ENCODE data around the gene ACMSD.

Gene ACMSD

DNA sequence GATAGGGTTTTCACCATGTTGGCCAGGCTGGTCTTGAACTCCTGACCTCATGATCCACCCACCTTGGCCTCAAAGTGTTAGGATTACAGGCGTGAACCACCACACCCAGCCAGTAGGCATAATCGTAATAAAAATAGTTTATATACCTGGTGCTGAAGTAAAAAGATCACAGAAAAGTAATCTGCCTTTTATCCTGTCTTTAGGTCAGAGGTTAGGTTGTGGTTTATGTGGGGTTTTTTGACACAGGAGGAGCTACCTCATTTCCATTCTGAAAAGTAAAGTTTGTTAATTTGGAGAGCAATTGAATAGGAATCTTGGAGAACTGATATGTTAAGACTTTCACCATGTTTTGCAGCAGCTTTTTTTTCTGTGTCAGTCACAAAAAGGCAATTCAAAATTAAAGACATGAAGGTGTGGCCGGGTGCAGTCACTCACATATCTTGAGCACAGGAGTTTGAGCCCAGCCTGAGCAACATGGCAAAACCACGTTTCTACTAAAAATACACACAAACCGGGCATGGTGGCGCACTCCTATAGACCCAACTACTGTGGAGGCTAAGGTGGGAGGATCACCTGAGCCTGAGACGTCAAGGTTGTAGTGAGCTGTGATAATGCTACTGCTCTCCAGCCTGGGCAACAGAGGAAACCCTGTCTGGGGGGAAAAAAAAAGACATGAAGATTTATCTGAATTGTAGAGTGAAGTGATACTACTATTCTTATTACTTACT lies 111.7 kb downstream of the ACMSD start:
- no peak for DNase-seq (ENCODE audit: low spot score)

- DNase-seq (ENCODE audit: low spot score), result no peak
Measured at GRCh38 chr2:134950886-134951285, 112.5 kb downstream of the ACMSD start.
